Retina (tissue), 1 donor: ENCODE measurements around the gene FTO.

ENCODE experiments used
- DNase-seq: peaks from one replicate; pipeline ENCODE4 v3.0.0-alpha.2; 2016

The FTO gene

GRCh38 chr16:54027558-54027957 is 323.6 kb downstream of the FTO start:
- DNase-seq: no peak

- no peak for DNase-seq
Observed at GRCh38 chr16:54027995-54028394, 324.0 kb downstream of the FTO start.

GRCh38 chr16:54030451-54030850 is 326.5 kb downstream of the FTO start:
- DNase-seq: no peak

GRCh38 chr16:54031107-54031760 is 327.3 kb downstream of the FTO start:
- no peak for DNase-seq

DNA sequence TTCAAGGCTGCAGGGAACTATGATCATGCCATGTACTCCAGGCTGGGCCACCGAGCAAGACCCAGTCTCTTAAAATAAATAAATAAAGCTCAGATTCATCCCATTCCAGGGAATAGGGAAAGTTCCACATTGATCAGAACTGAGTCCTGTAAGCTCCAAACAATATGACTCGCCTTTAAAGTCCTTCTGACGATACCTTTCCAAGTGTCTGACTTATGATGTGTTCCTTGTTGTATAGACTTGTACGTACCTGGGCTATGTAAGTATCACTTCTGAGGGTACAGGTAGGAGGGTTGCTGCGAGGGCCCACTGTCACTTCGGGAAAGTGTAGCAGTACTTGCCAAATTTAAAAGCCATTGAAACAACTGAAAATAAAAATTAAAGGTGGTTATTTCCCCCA is 329.8 kb downstream of the FTO start:
- DNase-seq: no peak

DNA sequence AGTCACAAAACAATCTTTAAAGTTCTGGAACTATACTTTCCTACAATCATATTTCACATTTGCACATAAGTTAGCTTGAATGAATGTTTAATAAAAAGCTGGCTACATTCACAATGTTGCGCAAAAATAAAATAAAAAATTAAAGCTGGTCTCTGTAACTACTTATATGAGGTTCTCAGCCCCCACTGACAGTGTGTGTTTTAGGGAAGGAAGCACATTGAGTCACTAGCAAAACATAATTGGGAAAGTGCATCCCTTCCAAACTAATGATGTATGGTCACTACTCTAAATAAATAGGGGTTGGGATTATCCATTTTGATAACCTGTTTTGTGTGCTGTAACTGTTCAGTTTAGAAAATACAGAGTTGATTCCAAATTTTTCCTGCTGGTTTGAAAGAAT is 330.7 kb downstream of the FTO start:
- DNase-seq: no peak

DNA sequence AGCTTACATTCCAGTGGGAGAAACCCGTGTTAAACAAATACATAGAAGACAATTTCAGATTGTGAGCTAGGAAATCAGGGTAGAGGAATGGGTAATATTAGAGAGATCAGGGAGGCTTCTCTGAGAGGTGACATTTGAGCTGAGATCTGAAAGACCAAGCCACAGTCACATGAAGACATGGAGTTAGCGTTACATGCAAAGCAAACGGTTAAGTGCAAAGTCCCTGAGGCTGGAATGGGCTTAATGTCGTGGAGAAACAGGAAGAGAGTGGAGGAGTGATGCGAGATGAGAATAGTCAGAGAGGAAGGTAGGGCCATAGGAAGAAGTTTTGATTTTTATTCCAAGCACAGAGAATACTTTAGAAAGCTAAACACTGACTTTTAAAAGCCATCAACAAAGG is 336.5 kb downstream of the FTO start:
- no peak for DNase-seq

- no peak for DNase-seq
Observed at GRCh38 chr16:54040975-54041374, 337.0 kb downstream of the FTO start.

DNA sequence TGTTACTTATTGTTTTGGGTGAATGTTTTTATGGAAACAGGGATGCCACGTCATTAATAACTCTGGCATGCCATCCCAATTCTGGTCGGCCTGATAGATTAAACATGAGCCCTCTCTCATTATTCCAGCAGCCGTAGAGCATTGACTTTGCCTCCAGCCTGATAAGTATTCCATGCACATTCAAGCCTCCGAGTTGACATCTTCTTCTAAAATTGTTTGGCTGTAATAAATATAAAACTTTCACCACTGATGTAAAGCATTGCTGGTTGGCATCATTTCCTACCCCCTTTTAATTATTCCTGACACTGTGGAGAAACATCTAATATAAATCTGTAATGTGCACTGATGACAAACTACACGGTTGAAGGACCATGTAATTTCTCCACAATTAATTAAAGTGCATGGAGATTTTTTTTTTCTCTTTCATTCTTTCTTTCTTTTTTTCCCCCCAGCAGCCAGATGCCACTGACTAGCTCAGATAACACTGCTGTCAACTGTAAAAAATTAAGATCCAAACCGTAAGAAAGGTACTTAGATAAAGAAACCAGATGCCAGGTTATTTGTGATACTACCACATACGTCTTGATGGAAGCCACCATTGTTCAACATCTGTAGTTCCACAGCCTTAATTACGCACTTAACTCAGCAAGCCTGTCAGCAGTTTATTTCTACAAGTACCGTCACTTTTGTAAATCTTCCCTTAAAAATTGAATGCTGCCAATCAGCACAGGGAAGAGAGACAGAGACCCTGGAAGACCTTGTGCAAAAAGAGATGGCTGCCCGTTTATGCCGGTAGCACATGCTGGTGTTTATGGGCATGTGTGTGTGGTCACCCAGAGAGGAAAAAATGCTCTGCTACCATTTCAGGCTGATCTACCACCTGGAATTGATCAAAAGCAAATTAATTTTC is 344.9 kb downstream of the FTO start:
- DNase-seq: peak; percentile 46

- no peak for DNase-seq
Observed at GRCh38 chr16:54049591-54050458, 345.9 kb downstream of the FTO start.

GRCh38 chr16:54050459-54051210 is 346.7 kb downstream of the FTO start:
- DNase-seq: no peak

GRCh38 chr16:54051821-54052220 is 347.9 kb downstream of the FTO start:
- no peak for DNase-seq

DNA sequence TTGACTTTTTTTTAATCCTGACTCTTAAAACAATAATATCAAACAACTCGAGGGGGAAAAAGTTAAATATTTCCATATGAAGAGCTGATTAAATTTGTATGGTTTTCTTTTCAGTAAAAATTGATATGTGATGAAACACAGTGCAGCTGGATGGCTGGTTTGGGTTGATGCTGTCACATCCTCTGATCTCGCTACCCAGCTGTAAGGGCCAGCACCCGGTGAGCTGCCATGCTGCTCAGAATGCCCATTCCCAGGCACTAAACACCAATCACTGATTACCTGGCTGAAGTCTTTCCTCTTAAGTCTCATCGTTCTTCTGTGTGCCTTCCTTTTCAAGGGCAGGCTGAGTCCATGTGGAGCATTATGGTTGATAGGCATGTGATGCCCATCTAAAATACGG is 348.3 kb downstream of the FTO start:
- DNase-seq: no peak

- peak; percentile 67 for DNase-seq
Observed at GRCh38 chr16:54053891-54054820, 350.2 kb downstream of the FTO start.

- no peak for DNase-seq
Observed at GRCh38 chr16:54055191-54055590, 351.2 kb downstream of the FTO start.

DNA sequence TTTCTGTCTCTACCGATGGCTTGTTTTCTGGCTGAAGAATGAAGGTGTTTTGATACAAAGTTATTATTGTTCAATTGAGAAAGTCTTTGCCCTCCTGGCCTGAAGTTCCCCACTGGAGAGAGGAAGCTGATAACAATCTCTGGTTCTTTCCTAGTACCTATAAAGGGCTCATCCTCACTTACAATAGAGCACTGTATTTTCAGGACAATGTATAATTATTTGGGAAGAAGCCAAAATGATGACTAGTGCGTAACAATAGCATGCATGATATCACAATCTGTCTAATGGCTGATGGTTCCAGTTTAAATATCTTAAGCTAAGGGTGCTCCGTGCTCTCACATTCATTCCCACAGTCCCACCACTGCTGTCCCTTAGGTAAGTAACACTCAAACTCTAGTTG is 351.9 kb downstream of the FTO start:
- no peak for DNase-seq

- no peak for DNase-seq
Observed at GRCh38 chr16:54056921-54057320, 353.0 kb downstream of the FTO start.

- peak; percentile 44 for DNase-seq
Observed at GRCh38 chr16:54059319-54059718, 355.4 kb downstream of the FTO start.

GRCh38 chr16:54060599-54061421 is 356.9 kb downstream of the FTO start:
- peak; percentile 44 for DNase-seq

DNA sequence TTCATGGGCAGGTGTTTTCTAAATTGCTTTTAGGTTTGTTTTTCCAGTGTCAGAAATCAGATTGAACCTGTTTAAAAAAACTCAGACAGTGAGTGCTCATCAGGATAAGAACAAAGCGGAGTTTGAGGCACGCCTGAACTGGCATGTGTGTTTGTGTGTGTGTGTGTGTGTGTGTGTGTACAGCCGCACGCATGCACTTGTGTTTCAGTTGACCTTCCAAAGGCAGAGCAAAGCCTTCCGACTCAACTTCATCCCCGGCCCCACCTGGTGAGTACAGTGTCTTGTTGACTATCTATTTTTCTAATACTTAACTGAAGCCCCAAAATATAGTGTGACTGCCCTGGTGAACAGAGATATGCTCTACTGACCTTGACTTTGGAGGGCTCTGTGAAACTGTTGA is 357.5 kb downstream of the FTO start:
- DNase-seq: peak; percentile 46
